ENCODE data around the gene TRIP13. TPM values are rescaled to one million over a fixed set of nuclear protein-coding genes. Genes with fewer than 3 reads are reported as not detected.

TRIP13 gene
- total and polyA plus RNA-seq, 2 experiments from 2014 or later, result 42.5 to 44.8 TPM

- no peaks in the 10 kb centered on the region for H3K27me3 Mint-ChIP-seq (ENCODE audit: insufficient read depth, low read depth, poor library complexity)
- no peak for ATAC-seq
- Histone ChIP-seq H3F3A (replicated peaks; ENCODE audit: low read depth) (0 out of 2 replicates have a peak, but pooled peaks cover under 1% of the 10 kb centered on the region), H3K4me1 (ENCODE audit: insufficient read depth) (no peaks in the 10 kb centered on the region), H3K27ac (ENCODE audit: low read depth) (no peak overlapping the region), H3K36me3 (ENCODE audit: insufficient read depth) (peaks cover 24% of the 10 kb centered on the region), H3K79me2 (replicated peaks; ENCODE audit: insufficient read depth) (no peaks in the 10 kb centered on the region), H4K20me1 (replicated peaks; ENCODE audit: insufficient read depth) (peaks cover 10% of the 10 kb centered on the region), H3K9me2 (ENCODE audit: insufficient read depth) (no peaks in the 10 kb centered on the region), H3K27me3 (ENCODE audit: insufficient read depth) (no peaks in the 10 kb centered on the region), H3K4me2 (no peak overlapping the region), H3K4me3 (no peak overlapping the region), H2AFZ (no peak overlapping the region)
- TF ChIP-seq NANOG (IDR thresholded peaks at IDR 0.05; ENCODE audit: borderline replicate concordance) (no peak), POLR2AphosphoS5 (IDR thresholded peaks at IDR 0.05; ENCODE audit: low read depth) (no peak), REST (IDR thresholded peaks at IDR 0.05; ENCODE audit: unreplicated experiment) (no peak), JUNB (IDR thresholded peaks at IDR 0.05; ENCODE audit: unreplicated experiment) (no peak), ZNF462 (CRISPR knock-in tag; IDR thresholded peaks at IDR 0.05) (no peak), STAT1 (IDR thresholded peaks at IDR 0.05; ENCODE audit: unreplicated experiment) (no peak), CTCF (conservative IDR thresholded peaks at IDR 0.05; ENCODE audit: low read depth in 2 of 2) (no peak), ZNF114 (CRISPR knock-in tag; IDR thresholded peaks at IDR 0.05) (no peak), EZH2 (IDR thresholded peaks at IDR 0.05; ENCODE audit: low read depth, unreplicated experiment) (no peak), ZNF331 (CRISPR knock-in tag; IDR thresholded peaks at IDR 0.05; ENCODE audit: low read depth) (no peak), ETS1 (IDR thresholded peaks at IDR 0.05) (no peak), EZH2phosphoT487 (IDR thresholded peaks at IDR 0.05; ENCODE audit: unreplicated experiment) (no peak), CREB1 (CRISPR knock-in tag; IDR thresholded peaks at IDR 0.05; ENCODE audit: low read depth) (no peak)
- H3K9me3 Mint-ChIP-seq, result no peaks in the 10 kb centered on the region; the same call in 2 of the 3 replicates
- no peak for DNase-seq (ENCODE audit: low spot score)
- no peak overlapping the region for H3K4me3 Mint-ChIP-seq
- H3K27ac Mint-ChIP-seq, result no peak overlapping the region
- H3K36me3 Mint-ChIP-seq (ENCODE audit: low read depth), result peaks cover 61% of the 10 kb centered on the region
- peaks cover 5% of the 10 kb centered on the region; the same call in 2 of the 3 replicates for H3K4me1 Mint-ChIP-seq
These were observed 27.5 kb upstream of the TRIP13 start for GRCh38 chr5:865168-865521.
